Measurements from ENCODE around the gene ADAMTSL2.

ADAMTSL2 gene

GRCh38 chr9:133576875-133577736 is 42.6 kb downstream of the ADAMTSL2 start:
- FAIRE-seq = no peak

- no peak for FAIRE-seq
These were observed 43.2 kb downstream of the ADAMTSL2 start for GRCh38 chr9:133577737-133578112.

- FAIRE-seq = no peak
These were observed 44.3 kb downstream of the ADAMTSL2 start for GRCh38 chr9:133578524-133579441.

- no peak for FAIRE-seq
These were observed 45.3 kb downstream of the ADAMTSL2 start for GRCh38 chr9:133579601-133580418.

- no peak for FAIRE-seq
These were observed 45.9 kb downstream of the ADAMTSL2 start for GRCh38 chr9:133580419-133580738.

GRCh38 chr9:133581011-133581410 is 46.5 kb downstream of the ADAMTSL2 start:
- FAIRE-seq = no peak

GRCh38 chr9:133581513-133582343 is 47.2 kb downstream of the ADAMTSL2 start:
- no peak for FAIRE-seq

GRCh38 chr9:133582501-133583045 is 48.1 kb downstream of the ADAMTSL2 start:
- FAIRE-seq = no peak

GRCh38 chr9:133583111-133583510 is 48.6 kb downstream of the ADAMTSL2 start:
- FAIRE-seq = no peak

GRCh38 chr9:133583586-133583985 is 49.1 kb downstream of the ADAMTSL2 start:
- no peak for FAIRE-seq

GRCh38 chr9:133584167-133584558 is 49.7 kb downstream of the ADAMTSL2 start:
- no peak for FAIRE-seq

- no peak for FAIRE-seq
These were observed 50.3 kb downstream of the ADAMTSL2 start for GRCh38 chr9:133584559-133585476.

- no peak for FAIRE-seq
These were observed 51.2 kb downstream of the ADAMTSL2 start for GRCh38 chr9:133585481-133586351.

- no peak for FAIRE-seq
These were observed 52.5 kb downstream of the ADAMTSL2 start for GRCh38 chr9:133587051-133587450.

GRCh38 chr9:133587466-133587865 is 53.0 kb downstream of the ADAMTSL2 start:
- no peak for FAIRE-seq

GRCh38 chr9:133589454-133590227 is 55.1 kb downstream of the ADAMTSL2 start:
- no peak for FAIRE-seq

GRCh38 chr9:133590231-133590855 is 55.8 kb downstream of the ADAMTSL2 start:
- no peak for FAIRE-seq

All from A204.1 (cell line).